HL-60 (cell line): ENCODE data around the gene TYMP.

Experiments
- DNase-seq, 2 experiments: peaks; one replicate each; pipeline ENCODE4 v3.0.0-alpha.2; 2010 to 2020; ENCODE audit warnings: low read depth in 1 of 2, low spot score in 1 of 2
- H3K27ac ChIP-seq: fragments of 250-450 bp; sonication (Bioruptor Pico); replicated peaks from 2 replicates; pipeline ENCODE4 v1.5.1; 2020; ENCODE audit warnings: mild to moderate bottlenecking, moderate library complexity
- H3K27me3 ChIP-seq: fragments of 250-450 bp; sonication (Bioruptor Pico); 2 replicates; pipeline ENCODE4 v1.5.1; 2021; ENCODE audit warnings: mild to moderate bottlenecking, moderate library complexity; ENCODE audit not compliant: insufficient read depth, poor library complexity, severe bottlenecking
- H3K4me3 ChIP-seq: replicated peaks from 2 replicates; pipeline ENCODE4 v1.5.1; 2011; ENCODE audit warnings: mild to moderate bottlenecking, control low read depth, low read length; ENCODE audit not compliant: insufficient read depth
- CTCF ChIP-seq: IDR thresholded peaks from one replicate; pipeline ENCODE4 v1.5.1; 2011; ENCODE audit warnings: low read length, control low read depth, inconsistent platforms; ENCODE audit not compliant: insufficient read depth
- GABPA ChIP-seq: IDR thresholded peaks from 2 replicates; pipeline ENCODE4 v1.6.1; 2012; ENCODE audit warnings: low read depth
- POLR2AphosphoS5 ChIP-seq: IDR thresholded peaks from 2 replicates; pipeline ENCODE4 v1.6.1; 2012; ENCODE audit warnings: low read depth
- REST ChIP-seq: IDR thresholded peaks from 2 replicates; pipeline ENCODE4 v1.6.1; 2012; ENCODE audit warnings: low read depth; ENCODE audit not compliant: insufficient replicate concordance
- SPI1 ChIP-seq: IDR thresholded peaks from 2 replicates; pipeline ENCODE4 v1.6.1; 2012; ENCODE audit warnings: low read depth, mild to moderate bottlenecking, borderline replicate concordance

The TYMP gene

GRCh38 chr22:50553310-50553709 is 23.5 kb upstream of the TYMP start:
- no peak for TF ChIP-seq SPI1
- TF ChIP-seq POLR2AphosphoS5: no peak
- no peak for TF ChIP-seq GABPA
- no peak for TF ChIP-seq CTCF
- TF ChIP-seq REST: no peak
- H3K27ac ChIP-seq: no peak overlapping the region

GRCh38 chr22:50551160-50551752 is 21.4 kb upstream of the TYMP start:
- Histone ChIP-seq H3K27me3 (no peaks in the 10 kb centered on the region), H3K27ac (no peak overlapping the region), H3K4me3 (no peak overlapping the region)
- TF ChIP-seq SPI1 (no peak), POLR2AphosphoS5 (no peak), CTCF (no peak), GABPA (no peak), REST (no peak)
- no peak for DNase-seq

More at GRCh38 chr22:50553310-50553709, 23.5 kb upstream of the TYMP start:
- H3K27me3 ChIP-seq: no peaks in the 10 kb centered on the region
- DNase-seq: no peak
- H3K4me3 ChIP-seq: no peak overlapping the region

GRCh38 chr22:50550395-50550794 is 20.6 kb upstream of the TYMP start:
- no peaks in the 10 kb centered on the region for H3K27me3 ChIP-seq
- TF ChIP-seq POLR2AphosphoS5 (no peak), REST (no peak), GABPA (no peak), SPI1 (no peak), CTCF (no peak)
- H3K27ac ChIP-seq: no peak overlapping the region

More at GRCh38 chr22:50550395-50550794, 20.6 kb upstream of the TYMP start:
- no peak for DNase-seq
- no peak overlapping the region for H3K4me3 ChIP-seq
